GM12865 (cell line): ENCODE measurements around the gene LHCGR.
"Not testable (repeated sequence)": the region's sequence is repeated elsewhere in the genome, so short reads cannot be mapped to it uniquely, and the experiment has no call there.

Experiments
- DNase-seq: peaks from one replicate; pipeline ENCODE4 v3.0.0; 2010; ENCODE audit warnings: low read depth
- H3K4me3 ChIP-seq: 2 replicates; pipeline ENCODE4 v1.5.1; 2011; ENCODE audit warnings: mild to moderate bottlenecking, low read depth, low read length, control low read depth
- CTCF ChIP-seq: IDR thresholded peaks from 2 replicates; pipeline ENCODE4 v1.5.1; 2011; ENCODE audit warnings: low read length, control low read depth, low read depth, inconsistent platforms; ENCODE audit not compliant: insufficient read depth; ENCODE audit errors: missing control alignments

LHCGR gene

GRCh38 chr2:48749291-48750127 lies 6.0 kb downstream of the LHCGR start:
- no peak overlapping the region for H3K4me3 ChIP-seq
- TF ChIP-seq CTCF = no peak
- DNase-seq = no peak

GRCh38 chr2:48747319-48747718 lies 8.2 kb downstream of the LHCGR start:
- TF ChIP-seq CTCF = no peak
- no peak for DNase-seq
- H3K4me3 ChIP-seq = no peak overlapping the region

GRCh38 chr2:48739236-48739635 lies 16.3 kb downstream of the LHCGR start:
- H3K4me3 ChIP-seq, DNase-seq: not testable (repeated sequence)

GRCh38 chr2:48738806-48739205 lies 16.7 kb downstream of the LHCGR start:
- TF ChIP-seq CTCF = no peak
- H3K4me3 ChIP-seq = no peak overlapping the region
- DNase-seq = no peak

- DNase-seq = no peak
- no peak overlapping the region for H3K4me3 ChIP-seq
- no peak for TF ChIP-seq CTCF
These were observed 19.3 kb downstream of the LHCGR start for GRCh38 chr2:48736251-48736650.

GRCh38 chr2:48734576-48735303 lies 20.8 kb downstream of the LHCGR start:
- no peak for TF ChIP-seq CTCF
- H3K4me3 ChIP-seq = no peak overlapping the region
- DNase-seq = no peak

GRCh38 chr2:48733067-48733503 lies 22.4 kb downstream of the LHCGR start:
- DNase-seq = no peak
- TF ChIP-seq CTCF = no peak

More at GRCh38 chr2:48733067-48733503, 22.4 kb downstream of the LHCGR start:
- H3K4me3 ChIP-seq = no peak overlapping the region
